MM.1S (cell line): ENCODE data around the gene APBB2.
A peak's percentile ranks its signal among the peaks of the same experiment; 100 is the strongest.

Source experiments
- DNase-seq: peaks from one replicate; pipeline ENCODE4 v3.0.0-alpha.2; 2015
- H2AFZ ChIP-seq: fragments of 300-600 bp; sonication (generic); 2 replicates; pipeline ENCODE4 v1.6.0; 2016; ENCODE audit warnings: antibody characterized with exemption, low read length
- H3F3A ChIP-seq: fragments of 300-600 bp; sonication (generic); 2 replicates; pipeline ENCODE4 v1.6.1; 2016; ENCODE audit warnings: mild to moderate bottlenecking, antibody characterized with exemption, low read length, moderate library complexity, mixed read lengths; ENCODE audit not compliant: insufficient read depth
- H3K27ac ChIP-seq: fragments of 300-600 bp; sonication (generic); 2 replicates; pipeline ENCODE4 v1.5.1; 2016; ENCODE audit warnings: mild to moderate bottlenecking, low read length
- H3K27me3 ChIP-seq: fragments of 300-600 bp; sonication (generic); replicated peaks from 2 replicates; pipeline ENCODE4 v1.6.0; 2016; ENCODE audit warnings: low read length; ENCODE audit not compliant: insufficient read depth
- H3K36me3 ChIP-seq: fragments of 300-600 bp; sonication (generic); replicated peaks from 2 replicates; pipeline ENCODE4 v1.6.1; 2016; ENCODE audit warnings: mild to moderate bottlenecking, low read length, mixed read lengths; ENCODE audit not compliant: insufficient read depth
- H3K4me1 ChIP-seq: fragments of 300-600 bp; sonication (generic); 2 replicates; pipeline ENCODE4 v1.6.1; 2016; ENCODE audit warnings: low read length, mixed read lengths
- H3K4me2 ChIP-seq: fragments of 300-600 bp; sonication (generic); 2 replicates; pipeline ENCODE4 v1.6.0; 2016; ENCODE audit warnings: low read depth, low read length
- H3K4me3 ChIP-seq: fragments of 300-600 bp; sonication (generic); 2 replicates; pipeline ENCODE4 v1.5.1; 2016; ENCODE audit warnings: low read length, mixed read lengths
- H3K79me2 ChIP-seq: fragments of 300-600 bp; sonication (generic); 2 replicates; pipeline ENCODE4 v1.6.1; 2016; ENCODE audit warnings: mixed run types, low read length, mixed read lengths
- H3K9ac ChIP-seq: fragments of 300-600 bp; sonication (generic); 2 replicates; pipeline ENCODE4 v1.6.1; 2016; ENCODE audit warnings: low read length, mixed read lengths
- H3K9me2 ChIP-seq: fragments of 300-600 bp; sonication (generic); replicated peaks from 2 replicates; pipeline ENCODE4 v1.6.1; 2016; ENCODE audit warnings: mild to moderate bottlenecking, low read length, mixed read lengths; ENCODE audit not compliant: insufficient read depth
- H3K9me3 ChIP-seq: fragments of 300-600 bp; sonication (generic); replicated peaks from 2 replicates; pipeline ENCODE4 v1.6.1; 2016; ENCODE audit warnings: mild to moderate bottlenecking, low read length, mixed read lengths; ENCODE audit not compliant: insufficient read depth
- H4K20me1 ChIP-seq: fragments of 300-600 bp; sonication (generic); 2 replicates; pipeline ENCODE4 v1.6.1; 2016; ENCODE audit warnings: mild to moderate bottlenecking, low read length, moderate library complexity, mixed read lengths; ENCODE audit not compliant: insufficient read depth
- EZH2 ChIP-seq: fragments of 300-600 bp; sonication (generic); optimal IDR thresholded peaks from 2 replicates; pipeline ENCODE3; 2017; ENCODE audit warnings: low read depth, mild to moderate bottlenecking, antibody characterized with exemption, low read length, mixed read lengths
- EZH2phosphoT487 ChIP-seq: fragments of 300-600 bp; sonication (generic); IDR thresholded peaks from 2 replicates; pipeline ENCODE4 v1.6.1; 2018; ENCODE audit warnings: antibody characterized with exemption, low read length
- TF ChIP-seq, protein P1 (sequence below): fragments of 300-600 bp; sonication (generic); IDR thresholded peaks from 2 replicates; pipeline ENCODE4 v1.5.1; 2016; ENCODE audit warnings: antibody characterized with exemption, low read length, mixed read lengths

The APBB2 gene

DNA sequence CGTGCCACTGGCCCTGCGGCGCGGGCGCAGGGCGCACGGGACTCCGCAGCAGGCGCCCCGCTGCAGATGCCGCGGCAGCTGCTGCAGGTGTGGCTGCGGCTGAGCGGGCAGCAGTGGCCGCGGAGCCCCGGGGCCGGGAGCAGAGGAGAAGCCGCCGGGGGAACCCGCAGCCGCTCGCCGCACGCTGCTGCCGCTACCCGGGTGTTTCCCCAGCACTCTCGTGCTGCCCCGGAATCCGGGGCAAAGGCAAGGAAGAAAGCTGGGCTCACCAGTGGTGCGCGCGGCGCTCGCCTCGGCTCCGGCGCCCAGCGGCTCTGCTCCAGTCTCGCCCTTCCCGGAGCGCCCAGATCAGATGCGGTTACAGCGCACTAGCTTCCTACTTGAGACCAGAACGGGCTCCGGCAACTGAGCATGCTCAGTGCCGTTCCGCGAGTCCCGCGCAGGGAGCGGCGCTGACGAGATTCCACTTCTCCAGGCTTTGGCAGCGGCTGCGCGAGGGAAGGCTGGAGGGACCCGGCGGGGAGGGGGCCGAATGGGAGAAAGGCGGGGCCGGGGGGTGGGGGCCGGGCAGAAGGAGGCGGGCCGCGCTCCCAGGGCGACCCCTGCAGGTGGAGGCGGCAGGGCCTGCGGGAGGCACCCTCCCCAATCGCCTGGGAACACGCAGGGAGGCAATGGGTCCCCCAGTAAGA is at the start of gene APBB2:
APBB2 (minus strand) TSS at position 407 of the 689 bp plus-strand sequence. CDS start 181,288 bp downstream, outside the sequence.
- H3K79me2 ChIP-seq, result no peaks in the 10 kb centered on the region
- peak within 1 kb of the TSS; percentile 96 for H2AFZ ChIP-seq
- H3K36me3 ChIP-seq, result no peaks in the 10 kb centered on the region
- no peaks in the 10 kb centered on the region for H4K20me1 ChIP-seq
- peak within 1 kb of the TSS; percentile 89 for H3K4me2 ChIP-seq
- peak within 1 kb of the TSS; percentile 88 for H3K4me3 ChIP-seq
- peak; percentile 80 for DNase-seq
- H3F3A ChIP-seq, result peaks cover 8% of the 10 kb centered on the region
- 0 out of 2 replicates have a peak, but pooled peaks cover 5% of the 10 kb centered on the region for H3K27me3 ChIP-seq
- H3K4me1 ChIP-seq, result 0 out of 2 replicates have a peak, but pooled peaks cover 5% of the 10 kb centered on the region
- peak within 1 kb of the TSS; percentile 48; the same call in 1 of the 2 replicates for H3K9ac ChIP-seq
- H3K9me2 ChIP-seq, result no peaks in the 10 kb centered on the region
- no peaks in the 10 kb centered on the region for H3K9me3 ChIP-seq
- no peak for TF ChIP-seq EZH2phosphoT487
- TF ChIP-seq, protein P1, sequence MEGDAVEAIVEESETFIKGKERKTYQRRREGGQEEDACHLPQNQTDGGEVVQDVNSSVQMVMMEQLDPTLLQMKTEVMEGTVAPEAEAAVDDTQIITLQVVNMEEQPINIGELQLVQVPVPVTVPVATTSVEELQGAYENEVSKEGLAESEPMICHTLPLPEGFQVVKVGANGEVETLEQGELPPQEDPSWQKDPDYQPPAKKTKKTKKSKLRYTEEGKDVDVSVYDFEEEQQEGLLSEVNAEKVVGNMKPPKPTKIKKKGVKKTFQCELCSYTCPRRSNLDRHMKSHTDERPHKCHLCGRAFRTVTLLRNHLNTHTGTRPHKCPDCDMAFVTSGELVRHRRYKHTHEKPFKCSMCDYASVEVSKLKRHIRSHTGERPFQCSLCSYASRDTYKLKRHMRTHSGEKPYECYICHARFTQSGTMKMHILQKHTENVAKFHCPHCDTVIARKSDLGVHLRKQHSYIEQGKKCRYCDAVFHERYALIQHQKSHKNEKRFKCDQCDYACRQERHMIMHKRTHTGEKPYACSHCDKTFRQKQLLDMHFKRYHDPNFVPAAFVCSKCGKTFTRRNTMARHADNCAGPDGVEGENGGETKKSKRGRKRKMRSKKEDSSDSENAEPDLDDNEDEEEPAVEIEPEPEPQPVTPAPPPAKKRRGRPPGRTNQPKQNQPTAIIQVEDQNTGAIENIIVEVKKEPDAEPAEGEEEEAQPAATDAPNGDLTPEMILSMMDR, result peak; percentile 63
- H3K27ac ChIP-seq, result no peak within 1 kb of the TSS

DNA sequence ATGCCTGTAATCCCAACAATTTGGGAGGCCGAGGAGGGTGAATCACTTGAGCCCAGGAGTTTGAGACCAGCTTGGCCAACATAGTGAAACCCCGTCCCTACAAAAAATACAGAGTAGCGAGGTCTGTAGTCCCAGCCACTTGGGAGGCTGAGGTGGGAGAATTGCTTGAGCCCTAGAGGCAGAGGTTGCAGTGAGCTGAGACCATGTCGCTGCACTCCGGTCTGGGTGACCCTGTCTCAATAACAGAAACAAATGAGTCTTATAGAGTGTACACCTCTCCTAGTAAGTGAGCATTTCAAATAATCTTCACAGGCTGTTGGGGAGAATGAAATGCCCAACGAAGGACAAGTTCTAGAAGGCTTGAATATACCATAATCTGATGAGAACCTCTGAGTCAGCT is 47.9 kb upstream of the APBB2 start:
- no peak for DNase-seq
- H3K4me3 ChIP-seq, result no peak overlapping the region
- H3F3A ChIP-seq, result peaks cover 12% of the 10 kb centered on the region; the same call in 1 of the 2 replicates
- H3K9ac ChIP-seq, result no peak overlapping the region
- no peaks in the 10 kb centered on the region for H3K27me3 ChIP-seq
- H3K9me3 ChIP-seq, result no peaks in the 10 kb centered on the region
- no peaks in the 10 kb centered on the region for H3K9me2 ChIP-seq
- no peak for TF ChIP-seq EZH2phosphoT487
- TF ChIP-seq, protein P1, result no peak
- no peak for TF ChIP-seq EZH2
- no peak overlapping the region for H3K4me2 ChIP-seq
- peaks cover 10% of the 10 kb centered on the region; the same call in 1 of the 2 replicates for H3K4me1 ChIP-seq
- peaks cover 36% of the 10 kb centered on the region for H3K79me2 ChIP-seq
- H3K36me3 ChIP-seq, result peaks cover 33% of the 10 kb centered on the region
- H3K27ac ChIP-seq, result no peak overlapping the region
- no peak overlapping the region for H2AFZ ChIP-seq
- H4K20me1 ChIP-seq, result no peaks in the 10 kb centered on the region

DNA sequence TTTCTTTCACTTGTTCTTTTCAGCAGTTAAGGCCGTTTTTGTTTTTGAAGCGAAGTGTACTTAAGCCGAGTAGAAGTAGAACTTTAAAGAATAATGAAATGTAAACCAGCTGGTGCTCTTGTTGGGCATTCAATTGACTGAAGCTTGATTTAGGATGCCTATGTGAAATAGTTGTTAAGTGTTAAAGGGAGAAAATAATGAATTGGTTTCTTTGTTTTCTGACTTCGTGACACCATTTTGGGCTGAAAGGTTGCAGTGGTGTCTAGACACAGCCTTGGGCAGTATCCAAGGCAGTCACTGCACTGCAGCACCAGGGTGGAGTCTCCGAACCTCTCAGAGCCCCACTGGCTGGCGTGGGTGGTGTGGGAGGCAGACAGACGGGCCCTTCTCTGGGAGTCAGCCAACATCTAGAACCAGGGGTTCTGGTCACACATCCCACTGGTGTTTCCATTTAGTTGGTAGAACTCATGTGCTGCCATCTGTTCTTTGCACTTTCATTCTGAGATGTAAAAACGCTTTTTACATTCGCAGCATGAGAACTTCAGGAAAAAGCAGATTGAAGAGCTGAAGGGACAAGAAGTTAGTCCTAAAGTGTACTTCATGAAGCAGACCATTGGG is 45.9 kb upstream of the APBB2 start:
- peaks cover 24% of the 10 kb centered on the region for H3F3A ChIP-seq

More for the DNA sequence above, 45.9 kb upstream of the APBB2 start:
- no peak overlapping the region for H3K4me2 ChIP-seq
- peaks cover 10% of the 10 kb centered on the region; the same call in 1 of the 2 replicates for H3K4me1 ChIP-seq
- H4K20me1 ChIP-seq, result no peaks in the 10 kb centered on the region
- no peak for TF ChIP-seq EZH2
- TF ChIP-seq, protein P1, result no peak
- no peak for TF ChIP-seq EZH2phosphoT487
- H3K36me3 ChIP-seq, result peaks cover 29% of the 10 kb centered on the region
- no peak for DNase-seq
- no peaks in the 10 kb centered on the region for H3K9me2 ChIP-seq
- no peak overlapping the region for H3K9ac ChIP-seq
- H2AFZ ChIP-seq, result no peak overlapping the region
- H3K27me3 ChIP-seq, result 0 out of 2 replicates have a peak, but pooled peaks cover 4% of the 10 kb centered on the region
- H3K9me3 ChIP-seq, result no peaks in the 10 kb centered on the region
- H3K79me2 ChIP-seq, result peaks cover 39% of the 10 kb centered on the region
- H3K4me3 ChIP-seq, result no peak overlapping the region
- no peak overlapping the region for H3K27ac ChIP-seq
